22Rv1 (cell line): ENCODE results near the gene MEIOSIN.
"Not testable (repeated sequence)": the region's sequence is repeated elsewhere in the genome, so short reads cannot be mapped to it uniquely, and the experiment has no call there.

Source experiments
- ZFX ChIP-seq: fragments of 450-650 bp; IDR thresholded peaks from 2 replicates; pipeline ENCODE4 v1.6.1; 2017; ENCODE audit warnings: antibody characterized with exemption, borderline replicate concordance
- TF ChIP-seq, protein P1 (sequence below): fragments of 450-650 bp; IDR thresholded peaks from 2 replicates; pipeline ENCODE4 v1.5.1; 2017; ENCODE audit warnings: mild to moderate bottlenecking

DNA sequence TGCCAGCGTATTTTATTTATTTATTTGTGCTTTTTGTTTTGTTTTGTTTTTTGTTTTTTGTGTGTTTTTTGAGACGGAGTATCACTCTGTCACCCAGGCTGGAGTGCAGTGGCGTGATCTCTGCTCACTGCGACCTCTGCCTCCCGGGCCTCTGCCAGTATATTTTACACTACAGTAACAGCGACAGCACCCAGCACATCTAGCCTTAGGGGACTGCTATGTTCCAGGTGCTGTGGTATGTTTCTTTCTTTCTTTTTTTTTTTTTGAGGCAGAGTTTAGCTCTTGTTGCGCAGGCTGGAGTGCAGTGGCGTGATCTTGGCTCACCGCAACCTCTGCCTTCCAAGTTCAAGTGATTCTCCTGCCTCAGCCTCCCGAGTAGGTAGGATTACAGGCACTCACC, 18.2 kb downstream of the MEIOSIN start:
- TF ChIP-seq, protein P1, sequence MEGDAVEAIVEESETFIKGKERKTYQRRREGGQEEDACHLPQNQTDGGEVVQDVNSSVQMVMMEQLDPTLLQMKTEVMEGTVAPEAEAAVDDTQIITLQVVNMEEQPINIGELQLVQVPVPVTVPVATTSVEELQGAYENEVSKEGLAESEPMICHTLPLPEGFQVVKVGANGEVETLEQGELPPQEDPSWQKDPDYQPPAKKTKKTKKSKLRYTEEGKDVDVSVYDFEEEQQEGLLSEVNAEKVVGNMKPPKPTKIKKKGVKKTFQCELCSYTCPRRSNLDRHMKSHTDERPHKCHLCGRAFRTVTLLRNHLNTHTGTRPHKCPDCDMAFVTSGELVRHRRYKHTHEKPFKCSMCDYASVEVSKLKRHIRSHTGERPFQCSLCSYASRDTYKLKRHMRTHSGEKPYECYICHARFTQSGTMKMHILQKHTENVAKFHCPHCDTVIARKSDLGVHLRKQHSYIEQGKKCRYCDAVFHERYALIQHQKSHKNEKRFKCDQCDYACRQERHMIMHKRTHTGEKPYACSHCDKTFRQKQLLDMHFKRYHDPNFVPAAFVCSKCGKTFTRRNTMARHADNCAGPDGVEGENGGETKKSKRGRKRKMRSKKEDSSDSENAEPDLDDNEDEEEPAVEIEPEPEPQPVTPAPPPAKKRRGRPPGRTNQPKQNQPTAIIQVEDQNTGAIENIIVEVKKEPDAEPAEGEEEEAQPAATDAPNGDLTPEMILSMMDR: not testable (repeated sequence)
- TF ChIP-seq ZFX: not testable (repeated sequence)
